SK-N-SH (cell line): ENCODE measurements around the gene VEGFA. TPM values are rescaled to one million over a fixed set of nuclear protein-coding genes. Genes with fewer than 3 reads are reported as not detected.

Experiments
- CTCF ChIA-PET: fragments of 300-600, 350-600 bp; formaldehyde crosslinking; extraction: SDS; loops from one replicate; lab custom pipeline; 2021; lab: Yijun Ruan, JAX
- POLR2A ChIA-PET: fragments of 350-600 bp; sonication (Branson Sonifier 250); formaldehyde crosslinking; extraction: SDS; loops from one replicate; lab custom pipeline; 2020; ENCODE audit warnings: antibody characterized with exemption, inconsistent platforms; lab: Yijun Ruan, JAX
- DNase-seq: peaks from one replicate; pipeline ENCODE4 v3.0.0; 2012
- H2AFZ ChIP-seq: fragments of 200-600 bp; sonication (generic); 2 replicates; pipeline ENCODE4 v1.8.1; 2016; ENCODE audit warnings: antibody characterized with exemption, mild to moderate bottlenecking, low read depth
- H3F3A ChIP-seq: fragments of 200-600 bp; sonication (generic); replicated peaks from 2 replicates; pipeline ENCODE3; 2016; ENCODE audit warnings: antibody characterized with exemption, mild to moderate bottlenecking; ENCODE audit not compliant: insufficient read depth
- H3K27ac ChIP-seq, 2 experiments: fragments of 200-500 bp in 1 of 2; fragments of 200-600 bp in 1 of 2; sonication (Bioruptor generic) in 1 of 2; sonication (generic), shearing (Covaris generic) in 1 of 2; 2 replicates each; pipeline versions ENCODE4 v1.5.1 to v1.6.1; 2014 to 2016; ENCODE audit warnings: low read depth in 2 of 2, inconsistent platforms in 1 of 2, low read length in 1 of 2, mild to moderate bottlenecking in 1 of 2, mixed read lengths in 1 of 2
- H3K27me3 ChIP-seq: fragments of 200-600 bp; sonication (generic), shearing (Covaris generic); 2 replicates; pipeline ENCODE4 v1.6.1; 2016; ENCODE audit warnings: mixed run types; ENCODE audit not compliant: insufficient read depth
- H3K36me3 ChIP-seq, 2 experiments: fragments of 200-500 bp in 1 of 2; fragments of 200-600 bp in 1 of 2; sonication (Bioruptor generic) in 1 of 2; sonication (generic) in 1 of 2; replicated peaks in 1 of 2; 2 replicates each; pipeline versions ENCODE3 to v1.5.1; 2014 to 2016; ENCODE audit warnings: low read length in 1 of 2, mild to moderate bottlenecking in 1 of 2; ENCODE audit not compliant: insufficient read depth in 2 of 2, control insufficient read depth in 1 of 2
- H3K4me1 ChIP-seq, 2 experiments: fragments of 200-500 bp in 1 of 2; fragments of 200-600 bp in 1 of 2; sonication (Bioruptor generic) in 1 of 2; sonication (generic), shearing (Covaris generic) in 1 of 2; 2 replicates each; pipeline versions ENCODE4 v1.5.1 to v1.6.1; 2014 to 2016; ENCODE audit warnings: low read depth in 1 of 2, low read length in 1 of 2, mixed run types in 1 of 2; ENCODE audit not compliant: insufficient read depth in 2 of 2, control insufficient read depth in 1 of 2
- H3K4me2 ChIP-seq: fragments of 200-600 bp; sonication (generic), shearing (Covaris generic); 2 replicates; pipeline ENCODE4 v1.6.1; 2017; ENCODE audit warnings: mixed run types
- H3K4me3 ChIP-seq, 2 experiments: fragments of 200-500 bp in 1 of 2; fragments of 200-600 bp in 1 of 2; sonication (Bioruptor generic) in 1 of 2; sonication (generic), shearing (Covaris generic) in 1 of 2; 2 replicates each; pipeline versions ENCODE4 v1.5.1 to v1.8.1; 2014 to 2016; ENCODE audit warnings: low read depth in 2 of 2, inconsistent platforms in 1 of 2, low read length in 1 of 2, mild to moderate bottlenecking in 1 of 2, mixed read lengths in 1 of 2, moderate library complexity in 1 of 2
- H3K79me2 ChIP-seq: fragments of 200-600 bp; sonication (generic); 2 replicates; pipeline ENCODE4 v1.8.1; 2017; ENCODE audit warnings: mild to moderate bottlenecking; ENCODE audit not compliant: insufficient read depth
- H3K9ac ChIP-seq: fragments of 200-600 bp; sonication (generic); 2 replicates; pipeline ENCODE4 v1.6.1; 2017; ENCODE audit warnings: mixed run types
- H3K9me2 ChIP-seq: fragments of 200-600 bp; sonication (generic); 2 replicates; pipeline ENCODE4 v1.6.1; 2017; ENCODE audit warnings: mixed run types
- H3K9me3 ChIP-seq: fragments of 200-600 bp; sonication (generic); 2 replicates; pipeline ENCODE4 v1.6.1; 2017; ENCODE audit warnings: mixed run types, mild to moderate bottlenecking, moderate library complexity
- H4K20me1 ChIP-seq: fragments of 200-600 bp; sonication (generic); 2 replicates; pipeline ENCODE4 v1.6.1; 2017; ENCODE audit warnings: mild to moderate bottlenecking, mixed run types; ENCODE audit not compliant: insufficient read depth
- ELF1 ChIP-seq: IDR thresholded peaks from 2 replicates; pipeline ENCODE4 v1.4.0; 2012
- FOXJ3 ChIP-seq: sonication (generic); formaldehyde crosslinking; IDR thresholded peaks from 2 replicates; pipeline ENCODE4 v1.5.1; 2020; ENCODE audit warnings: mild to moderate bottlenecking, missing genetic modification reagents
- FOXM1 ChIP-seq: IDR thresholded peaks from 2 replicates; pipeline ENCODE4 v1.4.0; 2012; ENCODE audit warnings: low read depth, mild to moderate bottlenecking
- GABPA ChIP-seq: IDR thresholded peaks from 2 replicates; pipeline ENCODE4 v1.4.0; 2012; ENCODE audit warnings: low read depth, mild to moderate bottlenecking
- GATA2 ChIP-seq: sonication (generic); formaldehyde crosslinking; IDR thresholded peaks from 2 replicates; pipeline ENCODE4 v1.5.0; 2020; ENCODE audit warnings: mild to moderate bottlenecking, missing genetic modification reagents
- JUND ChIP-seq: IDR thresholded peaks from 2 replicates; pipeline ENCODE4 v1.4.0; 2012
- MAX ChIP-seq: IDR thresholded peaks from 2 replicates; pipeline ENCODE4 v1.4.0; 2012; ENCODE audit warnings: low read depth
- PBX3 ChIP-seq: IDR thresholded peaks from 2 replicates; pipeline ENCODE4; 2012
- RAD21 ChIP-seq: IDR thresholded peaks from 2 replicates; pipeline ENCODE4 v1.6.1; 2012; ENCODE audit warnings: mild to moderate bottlenecking, low read length
- REST ChIP-seq: IDR thresholded peaks from 2 replicates; pipeline ENCODE4 v1.6.1; 2012; ENCODE audit warnings: mild to moderate bottlenecking, low read depth, low read length, moderate library complexity
- RFX5 ChIP-seq: IDR thresholded peaks from 2 replicates; pipeline ENCODE4 v1.6.1; 2012; ENCODE audit warnings: mild to moderate bottlenecking, improper control_type of control experiment, low read length
- USF2 ChIP-seq: fragments of 150-350 bp; IDR thresholded peaks from 2 replicates; pipeline ENCODE4 v1.6.1; 2017; ENCODE audit warnings: antibody characterized with exemption, low read length, low read depth, borderline replicate concordance
- WGBS: methylation state at CpG from one replicate; pipeline ENCODE4 v1.1.6; 2017; ENCODE audit warnings: low lambda C conversion rate; 5-methylcytosine and 5-hydroxymethylcytosine counted together
- polyA plus RNA-seq, 3 experiments: library from polyadenylated mRNA; depleted of rRNA; stranded (reverse); fragments of >200 nt; gene quantifications; 2 replicates each; pipeline ENCODE4 v1.2.3, GENCODE V29; 2012

VEGFA gene
- polyA plus RNA-seq, 1 of the 3 experiments (the other 2 are of a cell fraction): 81.0 TPM

GRCh38 chr6:43746613-43747102, 23.4 kb upstream of the VEGFA start:
- H3K9me2 ChIP-seq: no peaks in the 10 kb centered on the region
- CTCF ChIA-PET: interaction anchor here (0.6 to 7.3 kb wide), 4 partner anchors 22 to 79 kb away, joined by 3 to 45 read pairs (median 16); partner anchors contain the start of gene VEGFA
- TF ChIP-seq JUND (no peak), RFX5 (no peak), MAX (no peak), RAD21 (no peak), FOXM1 (no peak)
- no peak overlapping the region for H3K9ac ChIP-seq
- no peaks in the 10 kb centered on the region; a peak in 1 of 4 replicates for H3K4me1 ChIP-seq
- H4K20me1 ChIP-seq: no peaks in the 10 kb centered on the region
- no peak overlapping the region for H3K27ac ChIP-seq
- POLR2A ChIA-PET: no interaction called here
- no peaks in the 10 kb centered on the region for H3K79me2 ChIP-seq
- H3K4me2 ChIP-seq: no peak overlapping the region
- H3K36me3 ChIP-seq: no peaks in the 10 kb centered on the region
- H3K9me3 ChIP-seq: no peaks in the 10 kb centered on the region
- no peaks in the 10 kb centered on the region for H3F3A ChIP-seq
- no peak overlapping the region for H3K4me3 ChIP-seq
- 0 out of 2 replicates have a peak, but pooled peaks cover 4% of the 10 kb centered on the region for H3K27me3 ChIP-seq
- WGBS: 68% methylated on average over 12 of the region's 13 CpGs
- DNase-seq: peak; percentile 17
- no peak overlapping the region for H2AFZ ChIP-seq

- Histone ChIP-seq H3K4me2 (no peak overlapping the region), H4K20me1 (no peaks in the 10 kb centered on the region), H3K27me3 (0 out of 2 replicates have a peak, but pooled peaks cover 4% of the 10 kb centered on the region), H3K79me2 (no peaks in the 10 kb centered on the region), H3K9me2 (no peaks in the 10 kb centered on the region), H3K4me1 (no peaks in the 10 kb centered on the region; a peak in 1 of 4 replicates), H3K36me3 (no peaks in the 10 kb centered on the region), H2AFZ (no peak overlapping the region), H3K27ac (no peak overlapping the region), H3F3A (no peaks in the 10 kb centered on the region), H3K9ac (no peak overlapping the region), H3K9me3 (no peaks in the 10 kb centered on the region), H3K4me3 (no peak overlapping the region)
- ChIA-PET POLR2A (no interaction called here), CTCF (interaction anchor here (1.2 to 7.3 kb wide), 5 partner anchors 12 to 332 kb away, joined by 3 to 45 read pairs (median 8); partner anchors contain the start of gene VEGFA)
- no peak for DNase-seq
- WGBS: 71% methylated on average over 4 of the region's 4 CpGs
- TF ChIP-seq FOXM1 (no peak), ELF1 (no peak), USF2 (no peak), FOXJ3 (CRISPR knock-in tag) (no peak), PBX3 (no peak), GATA2 (CRISPR knock-in tag) (no peak), GABPA (no peak), REST (no peak)
These were observed 22.2 kb upstream of the VEGFA start for GRCh38 chr6:43747784-43748183.
